GM10266 (cell line): ENCODE data around the gene ELOVL3.

ENCODE experiments used
- DNase-seq: peaks from one replicate; pipeline ENCODE4 v3.0.0; 2012; ENCODE audit errors: extremely low spot score
- TF ChIP-seq, protein P1 (sequence below): IDR thresholded peaks from 2 replicates; pipeline ENCODE4 v1.5.1; 2012; ENCODE audit warnings: mild to moderate bottlenecking, low read depth; ENCODE audit not compliant: control insufficient read depth, insufficient read depth; ENCODE audit errors: missing control alignments

The ELOVL3 gene, protein sequence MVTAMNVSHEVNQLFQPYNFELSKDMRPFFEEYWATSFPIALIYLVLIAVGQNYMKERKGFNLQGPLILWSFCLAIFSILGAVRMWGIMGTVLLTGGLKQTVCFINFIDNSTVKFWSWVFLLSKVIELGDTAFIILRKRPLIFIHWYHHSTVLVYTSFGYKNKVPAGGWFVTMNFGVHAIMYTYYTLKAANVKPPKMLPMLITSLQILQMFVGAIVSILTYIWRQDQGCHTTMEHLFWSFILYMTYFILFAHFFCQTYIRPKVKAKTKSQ

DNA sequence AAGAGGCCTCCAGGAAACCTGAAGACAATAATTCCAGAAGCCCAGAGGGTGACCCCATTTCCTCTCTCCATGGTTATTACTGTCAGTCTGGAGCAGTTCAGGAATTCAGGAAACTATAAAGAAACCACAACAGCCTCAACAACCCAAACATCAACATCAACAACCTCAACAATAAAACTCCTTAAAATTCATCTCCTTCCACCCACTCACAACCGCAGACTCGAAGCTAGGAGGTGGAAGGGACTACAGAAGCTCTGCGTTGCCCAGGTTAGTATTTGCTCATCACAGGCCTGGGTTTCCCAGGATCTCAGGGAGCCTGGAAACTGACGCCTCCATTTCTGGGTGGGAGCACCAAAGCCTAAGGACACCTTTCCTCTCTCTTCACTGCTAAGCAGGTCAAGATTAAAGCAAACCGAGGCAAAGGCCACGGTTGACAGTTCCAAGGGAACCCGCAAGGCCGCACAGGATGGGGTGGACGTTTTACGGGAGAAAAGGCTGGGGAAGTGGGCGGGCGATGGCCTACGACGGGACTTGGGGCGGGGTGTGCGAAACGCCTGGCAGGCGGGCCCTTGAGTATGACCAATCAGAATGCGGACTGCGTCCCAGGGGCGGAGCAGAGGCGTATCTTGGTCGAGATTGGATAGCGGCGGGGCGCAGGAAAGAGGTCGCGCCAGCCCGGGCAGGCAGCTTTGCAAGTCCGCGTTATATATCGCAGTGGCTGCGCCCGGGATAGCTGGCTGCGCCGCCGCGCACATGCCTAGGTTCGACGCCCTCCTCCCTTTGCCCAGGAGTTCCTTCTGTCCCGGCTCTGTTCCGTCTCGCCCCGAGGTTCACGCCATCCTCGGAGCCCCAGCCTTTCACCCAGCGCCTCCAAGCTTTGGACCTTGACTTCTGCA lies at the start of gene ELOVL3:
TSS of gene ELOVL3 (plus strand) at position 654 of the 896 bp plus-strand sequence. CDS start 250 bp downstream, outside the sequence.
- peak; percentile 94 for DNase-seq
- TF ChIP-seq, protein P1, sequence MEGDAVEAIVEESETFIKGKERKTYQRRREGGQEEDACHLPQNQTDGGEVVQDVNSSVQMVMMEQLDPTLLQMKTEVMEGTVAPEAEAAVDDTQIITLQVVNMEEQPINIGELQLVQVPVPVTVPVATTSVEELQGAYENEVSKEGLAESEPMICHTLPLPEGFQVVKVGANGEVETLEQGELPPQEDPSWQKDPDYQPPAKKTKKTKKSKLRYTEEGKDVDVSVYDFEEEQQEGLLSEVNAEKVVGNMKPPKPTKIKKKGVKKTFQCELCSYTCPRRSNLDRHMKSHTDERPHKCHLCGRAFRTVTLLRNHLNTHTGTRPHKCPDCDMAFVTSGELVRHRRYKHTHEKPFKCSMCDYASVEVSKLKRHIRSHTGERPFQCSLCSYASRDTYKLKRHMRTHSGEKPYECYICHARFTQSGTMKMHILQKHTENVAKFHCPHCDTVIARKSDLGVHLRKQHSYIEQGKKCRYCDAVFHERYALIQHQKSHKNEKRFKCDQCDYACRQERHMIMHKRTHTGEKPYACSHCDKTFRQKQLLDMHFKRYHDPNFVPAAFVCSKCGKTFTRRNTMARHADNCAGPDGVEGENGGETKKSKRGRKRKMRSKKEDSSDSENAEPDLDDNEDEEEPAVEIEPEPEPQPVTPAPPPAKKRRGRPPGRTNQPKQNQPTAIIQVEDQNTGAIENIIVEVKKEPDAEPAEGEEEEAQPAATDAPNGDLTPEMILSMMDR: no peak

DNA sequence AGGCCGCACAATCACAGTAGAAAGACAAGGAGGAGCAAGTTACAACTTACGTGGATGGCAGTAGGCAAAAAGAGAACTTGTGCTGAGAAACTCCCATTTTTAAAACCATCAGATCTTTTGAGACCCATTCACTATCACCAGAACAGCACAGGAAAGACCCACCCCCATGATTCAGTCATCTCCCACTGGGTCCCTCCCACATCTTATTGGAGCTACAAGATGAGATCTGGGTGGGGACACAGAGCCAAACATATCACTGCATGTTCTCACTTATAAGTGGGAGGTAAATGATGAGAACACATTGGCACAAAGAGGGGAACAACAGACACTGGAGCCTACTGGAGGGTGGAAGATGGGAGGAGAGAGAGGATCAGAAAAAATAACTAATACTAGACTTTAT lies 41.5 kb upstream of the ELOVL3 start:
- DNase-seq: no peak
- TF ChIP-seq, protein P1: no peak

DNA sequence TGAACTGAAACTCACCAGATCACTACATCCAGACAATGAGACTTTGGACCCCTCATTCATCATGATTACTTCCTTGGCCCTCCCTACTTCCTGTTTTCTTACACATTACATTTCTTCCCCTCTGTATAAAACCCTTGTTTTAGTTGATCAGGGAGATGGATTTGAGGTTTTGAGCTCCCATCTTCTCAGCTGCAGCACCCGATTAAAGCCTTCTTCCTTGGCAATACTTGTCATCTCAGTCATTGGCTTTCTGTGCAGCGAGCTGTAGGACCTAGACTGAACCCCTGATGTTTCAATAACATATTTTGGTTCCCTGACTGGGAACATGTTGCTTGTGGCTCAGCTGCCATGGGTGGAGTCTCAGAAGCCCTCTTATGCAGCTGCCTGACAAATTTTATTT lies 40.8 kb upstream of the ELOVL3 start:
- TF ChIP-seq, protein P1: no peak
- DNase-seq: no peak

DNA sequence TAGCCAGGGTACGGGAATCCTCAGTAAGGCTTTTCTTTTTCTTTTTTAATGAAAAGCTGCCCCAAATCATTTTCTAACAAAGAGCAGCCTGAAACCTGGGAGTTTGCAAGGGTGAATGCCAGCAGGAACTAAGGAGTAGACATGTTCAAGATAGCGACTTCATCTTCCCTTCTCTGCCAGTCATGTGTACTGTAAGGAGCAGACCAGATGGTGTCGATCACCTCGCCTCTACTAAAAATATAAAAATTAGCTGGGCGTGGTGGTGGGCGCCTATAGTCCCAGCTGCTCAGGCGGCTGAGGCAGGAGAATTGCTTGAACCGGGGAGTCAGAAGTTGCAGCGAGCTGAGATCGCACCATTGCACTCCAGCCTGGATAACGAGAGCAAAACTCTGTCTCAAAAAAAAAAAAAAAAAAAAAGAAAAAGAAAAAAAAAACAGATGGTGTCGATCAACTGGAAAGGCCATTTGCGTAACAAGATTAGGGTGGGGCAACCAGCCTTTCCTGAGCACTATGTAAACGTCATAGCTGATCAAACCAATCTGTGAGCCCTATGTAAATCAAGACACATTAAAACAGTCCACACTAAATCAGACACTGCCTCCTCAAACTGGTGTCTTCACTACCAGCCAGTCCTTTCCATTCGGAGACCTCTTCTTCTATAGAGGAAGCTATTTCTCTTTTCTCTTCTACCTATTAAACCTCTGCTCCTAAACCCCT lies 40.1 kb upstream of the ELOVL3 start:
- TF ChIP-seq, protein P1: no peak
- DNase-seq: no peak

DNA sequence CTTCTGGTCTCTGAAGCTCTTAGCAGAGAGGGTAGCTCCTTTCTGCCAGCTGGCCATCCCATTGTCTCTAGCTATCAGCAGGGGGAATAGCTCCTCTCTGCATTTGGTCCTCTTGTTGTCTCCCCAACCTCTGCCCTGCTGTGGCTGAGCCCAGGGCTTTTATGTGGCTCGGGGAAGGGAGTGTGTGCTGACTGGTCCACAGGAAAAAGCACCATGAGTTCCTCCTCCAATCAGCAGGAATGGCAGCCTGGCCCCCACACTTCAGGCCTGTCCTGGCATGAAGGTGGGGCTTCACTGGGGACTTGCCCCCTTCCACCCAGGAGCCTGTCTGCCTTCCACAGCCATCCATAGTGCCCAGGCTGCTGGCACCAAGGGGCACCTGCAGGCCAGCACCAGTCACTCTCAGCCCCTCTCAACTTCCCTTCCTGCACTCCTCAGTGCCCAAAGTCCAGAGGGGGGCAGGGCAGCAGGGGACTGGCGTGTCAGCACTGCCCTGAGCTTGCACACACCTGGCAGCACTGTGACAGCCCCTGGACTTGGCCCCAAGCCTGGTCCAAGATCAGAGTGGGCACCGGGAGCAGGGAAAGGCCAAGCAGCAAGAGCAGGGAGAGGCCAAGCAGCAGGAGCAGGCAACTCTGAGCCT lies 37.7 kb upstream of the ELOVL3 start:
- TF ChIP-seq, protein P1: no peak
- DNase-seq: no peak

DNA sequence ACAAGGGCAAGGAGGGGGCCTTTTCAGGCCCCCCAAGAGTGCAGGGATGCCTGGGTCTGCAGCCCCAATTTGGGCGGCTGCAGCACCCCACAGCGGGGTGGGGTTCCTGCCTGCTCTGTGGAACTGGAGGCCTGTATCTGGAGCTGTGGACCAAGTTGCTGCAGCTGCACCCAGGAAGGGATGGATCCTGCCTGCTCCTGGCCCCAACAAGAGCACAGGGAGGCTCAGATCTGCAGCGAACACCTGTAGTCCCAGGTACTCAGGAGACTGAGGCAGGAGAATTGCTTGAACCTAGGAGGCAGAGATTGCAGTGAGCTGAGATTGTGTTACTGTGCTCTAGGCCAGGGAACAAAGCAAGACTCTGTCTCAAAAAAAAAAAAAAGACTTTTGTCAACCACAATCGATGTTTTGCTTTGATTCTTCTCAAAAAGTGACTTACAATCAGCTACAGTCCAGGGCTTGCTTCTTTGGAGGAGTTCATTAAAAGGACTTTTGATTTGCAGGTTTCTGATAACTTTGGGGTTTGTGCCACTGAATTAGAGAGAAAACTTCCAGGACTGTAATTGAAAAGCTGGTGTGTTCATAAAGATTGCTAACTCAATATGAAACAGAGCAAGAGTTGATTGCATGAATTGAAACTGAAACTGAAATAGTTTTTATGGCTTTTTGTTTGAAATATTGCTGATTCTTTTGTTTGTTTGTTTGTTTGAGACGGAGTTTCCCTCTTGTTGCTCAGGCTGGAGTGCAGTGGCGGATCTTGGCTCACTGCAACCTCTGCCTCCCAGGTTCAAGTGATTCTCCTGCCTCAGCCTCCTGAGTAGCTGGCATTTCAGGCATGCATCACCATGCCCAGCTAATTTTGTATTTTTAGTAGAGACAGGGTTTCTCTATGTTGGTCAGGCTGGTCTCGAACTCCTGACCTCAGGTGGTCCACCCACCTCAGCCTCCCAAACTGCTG lies 36.9 kb upstream of the ELOVL3 start:
- peak; percentile 37 for DNase-seq
